GM23338 (cell line): Measurements from ENCODE around the gene DEPDC5. TPM values are rescaled to one million over a fixed set of nuclear protein-coding genes. Genes with fewer than 3 reads are reported as not detected.
A peak's percentile ranks its signal among the peaks of the same experiment; 100 is the strongest.

Experiments used
- ATAC-seq: fragments of 200-7000 bp; cut with Tn5 transposase; 3 replicates; pipeline ENCODE4 v1.9.1; 2020
- DNase-seq: peaks from one replicate; pipeline ENCODE4 v3.0.0-alpha.2; 2015; ENCODE audit warnings: low spot score
- H2AFZ ChIP-seq: fragments of 200-600 bp; sonication (generic); 2 replicates; pipeline ENCODE4 v1.8.0; 2016; ENCODE audit warnings: antibody characterized with exemption, mild to moderate bottlenecking, moderate library complexity
- H3F3A ChIP-seq: fragments of 200-600 bp; sonication (generic); replicated peaks from 2 replicates; pipeline ENCODE4 v1.8.0; 2017; ENCODE audit warnings: antibody characterized with exemption, mixed run types, low read depth
- H3K27ac ChIP-seq: fragments of 200-600 bp; sonication (generic); 2 replicates; pipeline ENCODE4 v1.6.1; 2016; ENCODE audit warnings: low read depth
- H3K27me3 ChIP-seq: fragments of 200-600 bp; sonication (generic); 2 replicates; pipeline ENCODE4 v1.8.0; 2016; ENCODE audit warnings: mild to moderate bottlenecking, mixed run types, moderate library complexity; ENCODE audit not compliant: insufficient read depth
- H3K36me3 ChIP-seq: fragments of 200-600 bp; sonication (generic); 2 replicates; pipeline ENCODE4 v1.8.0; 2016; ENCODE audit warnings: mild to moderate bottlenecking; ENCODE audit not compliant: insufficient read depth
- H3K4me1 ChIP-seq: fragments of 200-600 bp; sonication (generic); 2 replicates; pipeline ENCODE4 v1.8.0; 2016; ENCODE audit warnings: mild to moderate bottlenecking, moderate library complexity; ENCODE audit not compliant: insufficient read depth
- H3K4me2 ChIP-seq: fragments of 200-600 bp; sonication (generic); 2 replicates; pipeline ENCODE4 v1.7.1; 2017; ENCODE audit warnings: mixed run types
- H3K4me3 ChIP-seq: fragments of 200-600 bp; sonication (generic); 2 replicates; pipeline ENCODE4 v1.6.1; 2016; ENCODE audit warnings: mixed run types
- H3K79me2 ChIP-seq: fragments of 200-600 bp; sonication (generic); replicated peaks from 2 replicates; pipeline ENCODE4 v1.8.0; 2017; ENCODE audit warnings: mild to moderate bottlenecking; ENCODE audit not compliant: insufficient read depth
- H3K9me2 ChIP-seq: fragments of 200-600 bp; sonication (generic); 2 replicates; pipeline ENCODE4 v1.8.0; 2017; ENCODE audit not compliant: insufficient read depth
- H4K20me1 ChIP-seq: fragments of 200-600 bp; sonication (generic); replicated peaks from 2 replicates; pipeline ENCODE4 v1.8.0; 2017; ENCODE audit warnings: mild to moderate bottlenecking; ENCODE audit not compliant: insufficient read depth
- H3K27ac Mint-ChIP-seq: 2 replicates; pipeline ENCODE4 v1.8.0; 2020; ENCODE audit warnings: inconsistent platforms, mild to moderate bottlenecking, moderate library complexity, mixed read lengths
- H3K27me3 Mint-ChIP-seq: 3 replicates; pipeline ENCODE4 v1.8.0; 2022; ENCODE audit warnings: low read depth, mild to moderate bottlenecking, moderate library complexity, mixed read lengths, inconsistent platforms; ENCODE audit not compliant: insufficient read depth, poor library complexity
- H3K36me3 Mint-ChIP-seq: 3 replicates; pipeline ENCODE4 v1.8.0; 2021; ENCODE audit warnings: low read depth, mild to moderate bottlenecking, inconsistent platforms, moderate library complexity, mixed read lengths
- H3K4me1 Mint-ChIP-seq: 3 replicates; pipeline ENCODE4 v1.8.0; 2020; ENCODE audit warnings: mild to moderate bottlenecking, inconsistent platforms, mixed read lengths
- H3K4me3 Mint-ChIP-seq: 3 replicates; pipeline ENCODE4 v1.8.0; 2021; ENCODE audit warnings: moderate library complexity, mild to moderate bottlenecking, inconsistent platforms, mixed read lengths
- H3K9me3 Mint-ChIP-seq: 3 replicates; pipeline ENCODE4 v1.8.0; 2020; ENCODE audit warnings: moderate library complexity, mild to moderate bottlenecking, inconsistent platforms, mixed read lengths
- EZH2phosphoT487 ChIP-seq: fragments of 200-600 bp; sonication (generic); IDR thresholded peaks from one replicate; pipeline ENCODE4 v1.8.1; 2018; ENCODE audit warnings: antibody characterized with exemption; ENCODE audit not compliant: unreplicated experiment
- ZNF114 ChIP-seq: fragments of 250-450 bp; sonication (Bioruptor Pico); IDR thresholded peaks from 2 replicates; pipeline ENCODE4 v1.5.0; 2020; ENCODE audit warnings: mild to moderate bottlenecking, moderate library complexity
- polyA plus RNA-seq: library from polyadenylated mRNA; unstranded; fragments of >200 nt; fragmentation: Nextera tagmentation; extraction: Ambion mirVana; gene quantifications from 2 replicates; pipeline ENCODE4 v1.2.1, GENCODE V29; 2016
- total RNA-seq: library from RNA; depleted of rRNA; stranded (reverse); fragments of >200 nt; shearing (Covaris generic); gene quantifications from 2 replicates; pipeline ENCODE4 v1.2.3, GENCODE V29; 2014
- TF ChIP-seq, protein P1 (sequence below), 2 experiments: fragments of 200-600 bp in 1 of 2; sonication (generic) in 1 of 2; conservative IDR thresholded peaks; 2 replicates each; pipeline versions ENCODE4 v1.5.1 to v1.6.1; 2016 to 2017; ENCODE audit warnings: antibody characterized with exemption in 2 of 2, low read depth in 2 of 2, mild to moderate bottlenecking in 2 of 2, moderate library complexity in 1 of 2
- TF ChIP-seq, protein P2 (sequence below): IDR thresholded peaks from one replicate; pipeline ENCODE4 v1.6.1; 2018; ENCODE audit warnings: antibody characterized with exemption; ENCODE audit not compliant: unreplicated experiment
- TF ChIP-seq, protein P3 (sequence below): IDR thresholded peaks from 2 replicates; pipeline ENCODE4 v1.6.1; 2016; ENCODE audit warnings: antibody characterized with exemption
- TF ChIP-seq, protein P4 (sequence below): fragments of 250-450 bp; sonication (Bioruptor Pico); IDR thresholded peaks from 2 replicates; pipeline ENCODE4 v1.5.0; 2020; ENCODE audit warnings: mild to moderate bottlenecking, moderate library complexity

The DEPDC5 gene
- total and polyA plus RNA-seq, 2 experiments from 2014 or later: 18.7 to 19.7 TPM

DNA sequence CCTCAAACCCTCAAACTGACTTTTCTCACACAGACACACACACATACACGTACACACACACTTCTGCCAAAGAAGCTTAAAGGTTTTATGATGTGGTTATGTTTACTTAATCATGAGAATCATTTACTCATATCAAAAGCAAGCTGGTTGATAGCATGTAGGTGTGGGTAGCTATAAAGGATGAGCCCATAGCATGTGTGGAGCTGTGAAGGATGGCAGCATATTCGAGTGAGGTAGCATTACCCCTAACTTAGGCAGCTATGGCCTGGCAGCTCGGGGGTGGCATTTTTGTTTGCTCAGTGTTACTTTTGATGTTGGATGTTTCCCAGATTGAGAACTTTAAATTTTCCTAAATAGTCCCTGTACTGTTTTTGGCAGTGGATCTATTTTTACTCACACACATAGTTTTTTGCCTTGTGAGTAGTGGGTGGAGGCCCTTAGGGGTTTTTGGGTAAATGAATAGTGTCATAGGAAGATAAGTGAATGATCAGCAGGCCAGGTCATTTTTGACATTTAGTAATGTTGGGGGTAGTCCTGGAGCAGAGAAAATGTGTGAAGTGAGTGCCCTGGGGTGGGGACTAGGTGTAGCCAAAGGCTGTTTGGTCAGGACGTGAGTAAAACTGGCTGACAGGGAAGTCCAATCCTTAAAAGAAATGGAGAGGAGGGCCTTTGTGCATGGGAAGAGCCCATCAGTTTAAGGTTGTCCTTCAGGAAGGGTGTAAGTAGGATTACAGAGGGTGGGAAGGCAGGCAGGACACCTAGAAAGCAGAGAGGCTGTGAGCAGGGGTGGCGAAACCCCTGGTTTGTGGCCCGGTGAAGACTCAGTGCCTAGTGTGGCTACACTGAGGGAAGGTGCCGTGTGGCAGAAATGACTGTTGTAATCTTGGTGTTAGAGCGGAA, 197.6 kb downstream of the DEPDC5 start (continued):
- TF ChIP-seq, protein P1, sequence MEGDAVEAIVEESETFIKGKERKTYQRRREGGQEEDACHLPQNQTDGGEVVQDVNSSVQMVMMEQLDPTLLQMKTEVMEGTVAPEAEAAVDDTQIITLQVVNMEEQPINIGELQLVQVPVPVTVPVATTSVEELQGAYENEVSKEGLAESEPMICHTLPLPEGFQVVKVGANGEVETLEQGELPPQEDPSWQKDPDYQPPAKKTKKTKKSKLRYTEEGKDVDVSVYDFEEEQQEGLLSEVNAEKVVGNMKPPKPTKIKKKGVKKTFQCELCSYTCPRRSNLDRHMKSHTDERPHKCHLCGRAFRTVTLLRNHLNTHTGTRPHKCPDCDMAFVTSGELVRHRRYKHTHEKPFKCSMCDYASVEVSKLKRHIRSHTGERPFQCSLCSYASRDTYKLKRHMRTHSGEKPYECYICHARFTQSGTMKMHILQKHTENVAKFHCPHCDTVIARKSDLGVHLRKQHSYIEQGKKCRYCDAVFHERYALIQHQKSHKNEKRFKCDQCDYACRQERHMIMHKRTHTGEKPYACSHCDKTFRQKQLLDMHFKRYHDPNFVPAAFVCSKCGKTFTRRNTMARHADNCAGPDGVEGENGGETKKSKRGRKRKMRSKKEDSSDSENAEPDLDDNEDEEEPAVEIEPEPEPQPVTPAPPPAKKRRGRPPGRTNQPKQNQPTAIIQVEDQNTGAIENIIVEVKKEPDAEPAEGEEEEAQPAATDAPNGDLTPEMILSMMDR (conservative IDR thresholded peaks at IDR 0.05; ENCODE audit: low read depth in 2 of 2): no peak
- TF ChIP-seq, protein P2, sequence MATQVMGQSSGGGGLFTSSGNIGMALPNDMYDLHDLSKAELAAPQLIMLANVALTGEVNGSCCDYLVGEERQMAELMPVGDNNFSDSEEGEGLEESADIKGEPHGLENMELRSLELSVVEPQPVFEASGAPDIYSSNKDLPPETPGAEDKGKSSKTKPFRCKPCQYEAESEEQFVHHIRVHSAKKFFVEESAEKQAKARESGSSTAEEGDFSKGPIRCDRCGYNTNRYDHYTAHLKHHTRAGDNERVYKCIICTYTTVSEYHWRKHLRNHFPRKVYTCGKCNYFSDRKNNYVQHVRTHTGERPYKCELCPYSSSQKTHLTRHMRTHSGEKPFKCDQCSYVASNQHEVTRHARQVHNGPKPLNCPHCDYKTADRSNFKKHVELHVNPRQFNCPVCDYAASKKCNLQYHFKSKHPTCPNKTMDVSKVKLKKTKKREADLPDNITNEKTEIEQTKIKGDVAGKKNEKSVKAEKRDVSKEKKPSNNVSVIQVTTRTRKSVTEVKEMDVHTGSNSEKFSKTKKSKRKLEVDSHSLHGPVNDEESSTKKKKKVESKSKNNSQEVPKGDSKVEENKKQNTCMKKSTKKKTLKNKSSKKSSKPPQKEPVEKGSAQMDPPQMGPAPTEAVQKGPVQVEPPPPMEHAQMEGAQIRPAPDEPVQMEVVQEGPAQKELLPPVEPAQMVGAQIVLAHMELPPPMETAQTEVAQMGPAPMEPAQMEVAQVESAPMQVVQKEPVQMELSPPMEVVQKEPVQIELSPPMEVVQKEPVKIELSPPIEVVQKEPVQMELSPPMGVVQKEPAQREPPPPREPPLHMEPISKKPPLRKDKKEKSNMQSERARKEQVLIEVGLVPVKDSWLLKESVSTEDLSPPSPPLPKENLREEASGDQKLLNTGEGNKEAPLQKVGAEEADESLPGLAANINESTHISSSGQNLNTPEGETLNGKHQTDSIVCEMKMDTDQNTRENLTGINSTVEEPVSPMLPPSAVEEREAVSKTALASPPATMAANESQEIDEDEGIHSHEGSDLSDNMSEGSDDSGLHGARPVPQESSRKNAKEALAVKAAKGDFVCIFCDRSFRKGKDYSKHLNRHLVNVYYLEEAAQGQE: no peak
- TF ChIP-seq ZNF114 (CRISPR knock-in tag): no peak
- no peak for TF ChIP-seq EZH2phosphoT487
- TF ChIP-seq, protein P3, sequence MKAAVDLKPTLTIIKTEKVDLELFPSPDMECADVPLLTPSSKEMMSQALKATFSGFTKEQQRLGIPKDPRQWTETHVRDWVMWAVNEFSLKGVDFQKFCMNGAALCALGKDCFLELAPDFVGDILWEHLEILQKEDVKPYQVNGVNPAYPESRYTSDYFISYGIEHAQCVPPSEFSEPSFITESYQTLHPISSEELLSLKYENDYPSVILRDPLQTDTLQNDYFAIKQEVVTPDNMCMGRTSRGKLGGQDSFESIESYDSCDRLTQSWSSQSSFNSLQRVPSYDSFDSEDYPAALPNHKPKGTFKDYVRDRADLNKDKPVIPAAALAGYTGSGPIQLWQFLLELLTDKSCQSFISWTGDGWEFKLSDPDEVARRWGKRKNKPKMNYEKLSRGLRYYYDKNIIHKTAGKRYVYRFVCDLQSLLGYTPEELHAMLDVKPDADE: no peak

DNA sequence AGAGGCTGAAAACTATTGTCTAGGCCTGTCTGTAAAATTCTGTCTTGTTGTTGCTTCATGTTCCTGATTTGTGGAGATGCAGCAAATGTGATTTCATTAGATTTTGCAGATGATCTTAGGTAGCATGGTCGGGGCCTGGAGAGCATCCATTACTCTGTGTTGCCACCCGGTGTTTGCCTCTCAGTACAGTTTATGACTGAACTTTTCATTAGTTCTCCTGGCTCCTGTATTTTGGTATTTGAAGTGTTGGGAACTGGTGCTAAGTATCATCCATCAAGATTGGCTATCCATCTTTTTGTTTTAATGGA, 198.2 kb downstream of the DEPDC5 start:
- H3K4me1 Mint-ChIP-seq: peaks cover 44% of the 10 kb centered on the region

More for the DNA sequence above, 198.2 kb downstream of the DEPDC5 start:
- Histone ChIP-seq H2AFZ (no peak overlapping the region), H3K4me3 (no peak overlapping the region), H4K20me1 (peaks cover 77% of the 10 kb centered on the region), H3F3A (peaks cover 4% of the 10 kb centered on the region; the same call in 1 of the 2 replicates), H3K27ac (no peak overlapping the region), H3K4me2 (0 out of 2 replicates have a peak overlapping the region, but pooled peaks have one; percentile 55), H3K27me3 (no peaks in the 10 kb centered on the region), H3K36me3 (peaks cover 40% of the 10 kb centered on the region), H3K79me2 (peaks cover 93% of the 10 kb centered on the region), H3K4me1 (peaks cover 21% of the 10 kb centered on the region), H3K9me2 (no peaks in the 10 kb centered on the region)
- Mint-ChIP-seq H3K36me3 (peaks cover 71% of the 10 kb centered on the region), H3K9me3 (no peaks in the 10 kb centered on the region), H3K4me3 (no peak overlapping the region), H3K27me3 (no peaks in the 10 kb centered on the region), H3K27ac (peak overlapping the region; percentile 1; the same call in 1 of the 2 replicates)
- TF ChIP-seq, protein P4, sequence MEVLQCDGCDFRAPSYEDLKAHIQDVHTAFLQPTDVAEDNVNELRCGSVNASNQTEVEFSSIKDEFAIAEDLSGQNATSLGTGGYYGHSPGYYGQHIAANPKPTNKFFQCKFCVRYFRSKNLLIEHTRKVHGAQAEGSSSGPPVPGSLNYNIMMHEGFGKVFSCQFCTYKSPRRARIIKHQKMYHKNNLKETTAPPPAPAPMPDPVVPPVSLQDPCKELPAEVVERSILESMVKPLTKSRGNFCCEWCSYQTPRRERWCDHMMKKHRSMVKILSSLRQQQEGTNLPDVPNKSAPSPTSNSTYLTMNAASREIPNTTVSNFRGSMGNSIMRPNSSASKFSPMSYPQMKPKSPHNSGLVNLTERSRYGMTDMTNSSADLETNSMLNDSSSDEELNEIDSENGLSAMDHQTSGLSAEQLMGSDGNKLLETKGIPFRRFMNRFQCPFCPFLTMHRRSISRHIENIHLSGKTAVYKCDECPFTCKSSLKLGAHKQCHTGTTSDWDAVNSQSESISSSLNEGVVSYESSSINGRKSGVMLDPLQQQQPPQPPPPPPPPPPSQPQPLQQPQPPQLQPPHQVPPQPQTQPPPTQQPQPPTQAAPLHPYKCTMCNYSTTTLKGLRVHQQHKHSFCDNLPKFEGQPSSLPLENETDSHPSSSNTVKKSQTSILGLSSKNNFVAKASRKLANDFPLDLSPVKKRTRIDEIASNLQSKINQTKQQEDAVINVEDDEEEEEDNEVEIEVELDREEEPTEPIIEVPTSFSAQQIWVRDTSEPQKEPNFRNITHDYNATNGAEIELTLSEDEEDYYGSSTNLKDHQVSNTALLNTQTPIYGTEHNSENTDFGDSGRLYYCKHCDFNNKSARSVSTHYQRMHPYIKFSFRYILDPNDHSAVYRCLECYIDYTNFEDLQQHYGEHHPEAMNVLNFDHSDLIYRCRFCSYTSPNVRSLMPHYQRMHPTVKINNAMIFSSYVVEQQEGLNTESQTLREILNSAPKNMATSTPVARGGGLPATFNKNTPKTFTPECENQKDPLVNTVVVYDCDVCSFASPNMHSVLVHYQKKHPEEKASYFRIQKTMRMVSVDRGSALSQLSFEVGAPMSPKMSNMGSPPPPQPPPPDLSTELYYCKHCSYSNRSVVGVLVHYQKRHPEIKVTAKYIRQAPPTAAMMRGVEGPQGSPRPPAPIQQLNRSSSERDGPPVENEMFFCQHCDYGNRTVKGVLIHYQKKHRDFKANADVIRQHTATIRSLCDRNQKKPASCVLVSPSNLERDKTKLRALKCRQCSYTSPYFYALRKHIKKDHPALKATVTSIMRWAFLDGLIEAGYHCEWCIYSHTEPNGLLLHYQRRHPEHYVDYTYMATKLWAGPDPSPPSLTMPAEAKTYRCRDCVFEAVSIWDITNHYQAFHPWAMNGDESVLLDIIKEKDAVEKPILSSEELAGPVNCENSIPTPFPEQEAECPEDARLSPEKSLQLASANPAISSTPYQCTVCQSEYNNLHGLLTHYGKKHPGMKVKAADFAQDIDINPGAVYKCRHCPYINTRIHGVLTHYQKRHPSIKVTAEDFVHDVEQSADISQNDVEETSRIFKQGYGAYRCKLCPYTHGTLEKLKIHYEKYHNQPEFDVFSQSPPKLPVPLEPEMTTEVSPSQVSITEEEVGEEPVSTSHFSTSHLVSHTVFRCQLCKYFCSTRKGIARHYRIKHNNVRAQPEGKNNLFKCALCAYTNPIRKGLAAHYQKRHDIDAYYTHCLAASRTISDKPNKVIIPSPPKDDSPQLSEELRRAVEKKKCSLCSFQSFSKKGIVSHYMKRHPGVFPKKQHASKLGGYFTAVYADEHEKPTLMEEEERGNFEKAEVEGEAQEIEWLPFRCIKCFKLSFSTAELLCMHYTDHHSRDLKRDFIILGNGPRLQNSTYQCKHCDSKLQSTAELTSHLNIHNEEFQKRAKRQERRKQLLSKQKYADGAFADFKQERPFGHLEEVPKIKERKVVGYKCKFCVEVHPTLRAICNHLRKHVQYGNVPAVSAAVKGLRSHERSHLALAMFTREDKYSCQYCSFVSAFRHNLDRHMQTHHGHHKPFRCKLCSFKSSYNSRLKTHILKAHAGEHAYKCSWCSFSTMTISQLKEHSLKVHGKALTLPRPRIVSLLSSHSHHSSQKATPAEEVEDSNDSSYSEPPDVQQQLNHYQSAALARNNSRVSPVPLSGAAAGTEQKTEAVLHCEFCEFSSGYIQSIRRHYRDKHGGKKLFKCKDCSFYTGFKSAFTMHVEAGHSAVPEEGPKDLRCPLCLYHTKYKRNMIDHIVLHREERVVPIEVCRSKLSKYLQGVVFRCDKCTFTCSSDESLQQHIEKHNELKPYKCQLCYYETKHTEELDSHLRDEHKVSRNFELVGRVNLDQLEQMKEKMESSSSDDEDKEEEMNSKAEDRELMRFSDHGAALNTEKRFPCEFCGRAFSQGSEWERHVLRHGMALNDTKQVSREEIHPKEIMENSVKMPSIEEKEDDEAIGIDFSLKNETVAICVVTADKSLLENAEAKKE (CRISPR knock-in tag): no peak
- TF ChIP-seq, protein P1 (conservative IDR thresholded peaks at IDR 0.05; ENCODE audit: low read depth in 2 of 2): peak; percentile 34 to 48; a peak in 3 of 4 replicates
- ATAC-seq: peak; percentile 43
- no peak for DNase-seq
